ENCODE results near the gene SORBS2.

SORBS2 gene

DNA sequence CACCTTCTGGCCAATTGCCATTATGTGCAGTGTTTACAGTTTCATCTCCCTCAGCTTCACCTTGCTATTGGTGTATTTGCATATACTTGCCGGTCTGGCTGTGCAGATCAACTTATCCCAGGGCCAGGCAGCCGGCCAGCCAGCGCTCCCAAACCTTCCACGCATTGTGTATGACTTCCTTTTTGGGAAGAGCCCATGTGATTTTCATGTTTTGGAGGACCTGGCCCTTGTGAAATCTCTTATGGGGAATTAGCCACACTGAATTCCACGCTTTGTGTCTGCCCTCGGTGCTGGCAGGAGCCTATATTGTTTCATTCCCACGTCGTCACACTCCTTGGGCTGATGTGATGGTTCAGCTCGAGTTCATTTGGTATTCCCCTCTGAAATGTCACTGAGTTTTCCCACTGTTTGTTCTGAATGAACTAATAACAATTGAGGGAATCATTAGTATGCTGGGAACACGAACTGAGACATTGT lies 270.7 kb downstream of the SORBS2 start:
- no peak for DNase-seq

DNA sequence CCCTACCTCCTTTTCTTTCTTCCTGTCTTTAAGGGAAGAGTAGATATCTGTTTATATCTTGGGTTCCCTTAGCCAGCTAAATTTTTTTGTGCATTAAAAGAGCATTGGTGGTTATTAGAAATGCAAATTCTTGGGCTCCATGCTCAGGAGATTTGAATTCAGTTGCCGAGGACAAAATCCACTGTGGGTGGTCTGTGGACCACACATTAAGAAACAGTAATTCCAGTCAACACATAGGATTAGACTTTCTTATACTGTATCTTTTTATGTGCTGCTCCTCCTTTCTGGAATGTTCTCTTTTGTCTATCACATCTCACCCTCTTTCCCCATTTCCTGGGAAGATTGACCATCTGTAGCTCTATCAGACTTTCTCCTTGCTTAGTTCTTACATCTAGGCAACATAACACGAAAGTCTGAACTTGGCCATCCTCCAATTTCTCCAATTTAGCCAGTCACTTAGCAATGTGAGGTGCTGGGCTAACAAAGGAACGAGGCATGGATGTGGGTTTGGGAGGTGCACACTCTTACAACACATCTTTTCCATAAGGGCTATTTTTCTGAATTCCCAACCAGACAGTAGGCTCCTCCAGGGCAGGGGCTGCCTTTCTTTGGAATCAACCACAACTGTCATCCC lies 271.4 kb downstream of the SORBS2 start:
- DNase-seq: no peak

GRCh38 chr4:185540040-185540439 lies 272.0 kb downstream of the SORBS2 start:
- DNase-seq: no peak

- DNase-seq: no peak
These were observed 273.2 kb downstream of the SORBS2 start for GRCh38 chr4:185538806-185539205.

DNA sequence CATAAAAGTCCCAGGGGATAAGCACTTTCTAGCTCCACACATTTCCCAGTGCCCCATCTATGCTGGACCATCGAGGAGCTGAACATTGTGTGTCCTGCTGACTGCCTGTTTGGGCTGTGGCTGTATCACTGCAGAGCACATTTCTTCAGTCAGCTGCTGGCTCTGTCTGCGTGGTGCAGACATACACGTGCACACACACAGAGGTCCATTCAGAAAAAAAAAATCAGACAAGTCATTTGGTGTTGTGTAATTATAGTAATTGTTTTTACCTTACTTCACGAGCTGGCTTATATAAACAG lies 275.6 kb downstream of the SORBS2 start:
- no peak for DNase-seq

- DNase-seq: no peak
These were observed 276.2 kb downstream of the SORBS2 start for GRCh38 chr4:185535612-185536410.

All from NCI-H524 treated with DMSO at 0.1 percent for 48 hours (cell line).